SK-N-SH (cell line): ENCODE results near the gene SERPINE2. TPM values are rescaled to one million over a fixed set of nuclear protein-coding genes. Genes with fewer than 3 reads are reported as not detected.

Experiments used
- CTCF ChIA-PET: fragments of 300-600, 350-600 bp; formaldehyde crosslinking; extraction: SDS; loops from one replicate; lab custom pipeline; 2021; lab: Yijun Ruan, JAX
- POLR2A ChIA-PET: fragments of 350-600 bp; sonication (Branson Sonifier 250); formaldehyde crosslinking; extraction: SDS; loops from one replicate; lab custom pipeline; 2020; ENCODE audit warnings: antibody characterized with exemption, inconsistent platforms; lab: Yijun Ruan, JAX
- DNase-seq: peaks from one replicate; pipeline ENCODE4 v3.0.0; 2012
- H2AFZ ChIP-seq: fragments of 200-600 bp; sonication (generic); 2 replicates; pipeline ENCODE4 v1.8.1; 2016; ENCODE audit warnings: antibody characterized with exemption, mild to moderate bottlenecking, low read depth
- H3F3A ChIP-seq: fragments of 200-600 bp; sonication (generic); replicated peaks from 2 replicates; pipeline ENCODE3; 2016; ENCODE audit warnings: antibody characterized with exemption, mild to moderate bottlenecking; ENCODE audit not compliant: insufficient read depth
- H3K27ac ChIP-seq, 2 experiments: fragments of 200-500 bp in 1 of 2; fragments of 200-600 bp in 1 of 2; sonication (Bioruptor generic) in 1 of 2; sonication (generic), shearing (Covaris generic) in 1 of 2; 2 replicates each; pipeline versions ENCODE4 v1.5.1 to v1.6.1; 2014 to 2016; ENCODE audit warnings: low read depth in 2 of 2, inconsistent platforms in 1 of 2, low read length in 1 of 2, mild to moderate bottlenecking in 1 of 2, mixed read lengths in 1 of 2
- H3K27me3 ChIP-seq: fragments of 200-600 bp; sonication (generic), shearing (Covaris generic); 2 replicates; pipeline ENCODE4 v1.6.1; 2016; ENCODE audit warnings: mixed run types; ENCODE audit not compliant: insufficient read depth
- H3K36me3 ChIP-seq, 2 experiments: fragments of 200-500 bp in 1 of 2; fragments of 200-600 bp in 1 of 2; sonication (Bioruptor generic) in 1 of 2; sonication (generic) in 1 of 2; replicated peaks in 1 of 2; 2 replicates each; pipeline versions ENCODE3 to v1.5.1; 2014 to 2016; ENCODE audit warnings: low read length in 1 of 2, mild to moderate bottlenecking in 1 of 2; ENCODE audit not compliant: insufficient read depth in 2 of 2, control insufficient read depth in 1 of 2
- H3K4me1 ChIP-seq, 2 experiments: fragments of 200-500 bp in 1 of 2; fragments of 200-600 bp in 1 of 2; sonication (Bioruptor generic) in 1 of 2; sonication (generic), shearing (Covaris generic) in 1 of 2; 2 replicates each; pipeline versions ENCODE4 v1.5.1 to v1.6.1; 2014 to 2016; ENCODE audit warnings: low read depth in 1 of 2, low read length in 1 of 2, mixed run types in 1 of 2; ENCODE audit not compliant: insufficient read depth in 2 of 2, control insufficient read depth in 1 of 2
- H3K4me2 ChIP-seq: fragments of 200-600 bp; sonication (generic), shearing (Covaris generic); 2 replicates; pipeline ENCODE4 v1.6.1; 2017; ENCODE audit warnings: mixed run types
- H3K4me3 ChIP-seq, 2 experiments: fragments of 200-500 bp in 1 of 2; fragments of 200-600 bp in 1 of 2; sonication (Bioruptor generic) in 1 of 2; sonication (generic), shearing (Covaris generic) in 1 of 2; 2 replicates each; pipeline versions ENCODE4 v1.5.1 to v1.8.1; 2014 to 2016; ENCODE audit warnings: low read depth in 2 of 2, inconsistent platforms in 1 of 2, low read length in 1 of 2, mild to moderate bottlenecking in 1 of 2, mixed read lengths in 1 of 2, moderate library complexity in 1 of 2
- H3K79me2 ChIP-seq: fragments of 200-600 bp; sonication (generic); 2 replicates; pipeline ENCODE4 v1.8.1; 2017; ENCODE audit warnings: mild to moderate bottlenecking; ENCODE audit not compliant: insufficient read depth
- H3K9ac ChIP-seq: fragments of 200-600 bp; sonication (generic); 2 replicates; pipeline ENCODE4 v1.6.1; 2017; ENCODE audit warnings: mixed run types
- H3K9me2 ChIP-seq: fragments of 200-600 bp; sonication (generic); 2 replicates; pipeline ENCODE4 v1.6.1; 2017; ENCODE audit warnings: mixed run types
- H3K9me3 ChIP-seq: fragments of 200-600 bp; sonication (generic); 2 replicates; pipeline ENCODE4 v1.6.1; 2017; ENCODE audit warnings: mixed run types, mild to moderate bottlenecking, moderate library complexity
- H4K20me1 ChIP-seq: fragments of 200-600 bp; sonication (generic); 2 replicates; pipeline ENCODE4 v1.6.1; 2017; ENCODE audit warnings: mild to moderate bottlenecking, mixed run types; ENCODE audit not compliant: insufficient read depth
- EP300 ChIP-seq, 2 experiments: IDR thresholded peaks; 2 replicates each; pipeline versions ENCODE4 v1.4.0 to v1.6.1; 2012; ENCODE audit warnings: borderline replicate concordance in 1 of 2, low read depth in 1 of 2, low read length in 1 of 2
- JUND ChIP-seq: IDR thresholded peaks from 2 replicates; pipeline ENCODE4 v1.4.0; 2012
- TCF12 ChIP-seq: IDR thresholded peaks from 2 replicates; pipeline ENCODE4 v1.4.0; 2012
- USF1 ChIP-seq: IDR thresholded peaks from 2 replicates; pipeline ENCODE4 v1.4.0; 2012; ENCODE audit warnings: low read depth, borderline replicate concordance
- WGBS: methylation state at CpG from one replicate; pipeline ENCODE4 v1.1.6; 2017; ENCODE audit warnings: low lambda C conversion rate; 5-methylcytosine and 5-hydroxymethylcytosine counted together
- polyA plus RNA-seq, 3 experiments: library from polyadenylated mRNA; depleted of rRNA; stranded (reverse); fragments of >200 nt; gene quantifications; 2 replicates each; pipeline ENCODE4 v1.2.3, GENCODE V29; 2012
- TF ChIP-seq, protein P1 (sequence below): IDR thresholded peaks from 2 replicates; pipeline ENCODE4 v1.4.0; 2012; ENCODE audit warnings: low read depth, borderline replicate concordance
- TF ChIP-seq, protein P2 (sequence below): fragments of 200-600 bp; sonication (generic); IDR thresholded peaks from 2 replicates; pipeline ENCODE4 v1.6.1; 2017; ENCODE audit warnings: antibody characterized with exemption, mild to moderate bottlenecking, moderate library complexity

SERPINE2 gene
- polyA plus RNA-seq, 1 of the 3 experiments (the other 2 are of a cell fraction): 249 TPM

- Histone ChIP-seq H3K36me3 (peaks cover 19 to 27% of the 10 kb centered on the region in 2 experiments), H3K4me1 (peaks cover 0 to 8% of the 10 kb centered on the region in 2 experiments; a peak in 1 of 4 replicates), H3F3A (peaks cover 17% of the 10 kb centered on the region), H3K27me3 (no peaks in the 10 kb centered on the region), H3K4me3 (no peak overlapping the region), H2AFZ (no peak overlapping the region), H3K79me2 (no peaks in the 10 kb centered on the region; the same call in 1 of the 2 replicates), H3K27ac (no peak overlapping the region), H3K9me3 (no peaks in the 10 kb centered on the region), H4K20me1 (no peaks in the 10 kb centered on the region), H3K9me2 (no peaks in the 10 kb centered on the region), H3K4me2 (no peak overlapping the region), H3K9ac (no peak overlapping the region)
- ChIA-PET POLR2A (no interaction called here), CTCF (interaction anchor here (9.4 to 17.0 kb wide), 2 partner anchors 18 to 314 kb away, joined by 255 to 288 read pairs; no protein-coding TSS in a partner anchor)
- no peak for DNase-seq
- 92% methylated on average over 7 of the region's 7 CpGs for WGBS
- TF ChIP-seq TCF12: no peak
- TF ChIP-seq, protein P1, sequence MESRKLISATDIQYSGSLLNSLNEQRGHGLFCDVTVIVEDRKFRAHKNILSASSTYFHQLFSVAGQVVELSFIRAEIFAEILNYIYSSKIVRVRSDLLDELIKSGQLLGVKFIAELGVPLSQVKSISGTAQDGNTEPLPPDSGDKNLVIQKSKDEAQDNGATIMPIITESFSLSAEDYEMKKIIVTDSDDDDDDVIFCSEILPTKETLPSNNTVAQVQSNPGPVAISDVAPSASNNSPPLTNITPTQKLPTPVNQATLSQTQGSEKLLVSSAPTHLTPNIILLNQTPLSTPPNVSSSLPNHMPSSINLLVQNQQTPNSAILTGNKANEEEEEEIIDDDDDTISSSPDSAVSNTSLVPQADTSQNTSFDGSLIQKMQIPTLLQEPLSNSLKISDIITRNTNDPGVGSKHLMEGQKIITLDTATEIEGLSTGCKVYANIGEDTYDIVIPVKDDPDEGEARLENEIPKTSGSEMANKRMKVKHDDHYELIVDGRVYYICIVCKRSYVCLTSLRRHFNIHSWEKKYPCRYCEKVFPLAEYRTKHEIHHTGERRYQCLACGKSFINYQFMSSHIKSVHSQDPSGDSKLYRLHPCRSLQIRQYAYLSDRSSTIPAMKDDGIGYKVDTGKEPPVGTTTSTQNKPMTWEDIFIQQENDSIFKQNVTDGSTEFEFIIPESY: no peak
These were observed 66.4 kb downstream of the SERPINE2 start for GRCh38 chr2:223972656-223973102.

DNA sequence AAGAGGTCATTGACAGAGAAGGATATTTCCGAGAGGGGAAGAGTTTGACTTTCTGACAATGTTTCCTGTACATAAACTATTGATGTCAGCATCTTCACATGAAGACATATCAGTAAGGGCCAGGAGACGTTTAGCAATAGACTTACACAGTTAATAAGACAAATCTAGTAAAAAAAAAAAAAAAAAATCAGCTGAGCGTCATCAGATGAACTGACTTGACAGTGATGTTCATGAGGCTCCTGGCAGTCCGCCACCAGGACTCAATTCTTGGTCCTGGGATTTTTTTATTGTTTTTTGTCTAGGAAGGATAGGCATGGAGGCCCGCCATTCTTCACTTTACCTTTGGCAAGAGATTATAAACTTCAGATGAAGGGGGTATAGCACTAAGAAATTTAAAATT, 67.4 kb downstream of the SERPINE2 start:
- H3K36me3 ChIP-seq: peaks cover 17 to 35% of the 10 kb centered on the region in 2 experiments
- H3K79me2 ChIP-seq: no peaks in the 10 kb centered on the region; the same call in 1 of the 2 replicates
- no peak overlapping the region for H3K9ac ChIP-seq
- no peaks in the 10 kb centered on the region for H3K27me3 ChIP-seq
- POLR2A ChIA-PET: no interaction called here
- H3K4me3 ChIP-seq: no peak overlapping the region
- peaks cover 20% of the 10 kb centered on the region for H3F3A ChIP-seq
- CTCF ChIA-PET: interaction anchor here (1.1 to 17.0 kb wide), 13 partner anchors 9 to 1112 kb away, joined by 3 to 288 read pairs (median 11); no protein-coding TSS in a partner anchor
- no peak for DNase-seq
- no peaks in the 10 kb centered on the region for H3K9me2 ChIP-seq
- no peak overlapping the region for H2AFZ ChIP-seq
- TF ChIP-seq EP300 (IDR thresholded peaks at IDR 0.05; ENCODE audit: borderline replicate concordance in 1 of 2, low read depth in 1 of 2, low read length in 1 of 2) (no peak), JUND (no peak), USF1 (no peak)
- TF ChIP-seq, protein P2, sequence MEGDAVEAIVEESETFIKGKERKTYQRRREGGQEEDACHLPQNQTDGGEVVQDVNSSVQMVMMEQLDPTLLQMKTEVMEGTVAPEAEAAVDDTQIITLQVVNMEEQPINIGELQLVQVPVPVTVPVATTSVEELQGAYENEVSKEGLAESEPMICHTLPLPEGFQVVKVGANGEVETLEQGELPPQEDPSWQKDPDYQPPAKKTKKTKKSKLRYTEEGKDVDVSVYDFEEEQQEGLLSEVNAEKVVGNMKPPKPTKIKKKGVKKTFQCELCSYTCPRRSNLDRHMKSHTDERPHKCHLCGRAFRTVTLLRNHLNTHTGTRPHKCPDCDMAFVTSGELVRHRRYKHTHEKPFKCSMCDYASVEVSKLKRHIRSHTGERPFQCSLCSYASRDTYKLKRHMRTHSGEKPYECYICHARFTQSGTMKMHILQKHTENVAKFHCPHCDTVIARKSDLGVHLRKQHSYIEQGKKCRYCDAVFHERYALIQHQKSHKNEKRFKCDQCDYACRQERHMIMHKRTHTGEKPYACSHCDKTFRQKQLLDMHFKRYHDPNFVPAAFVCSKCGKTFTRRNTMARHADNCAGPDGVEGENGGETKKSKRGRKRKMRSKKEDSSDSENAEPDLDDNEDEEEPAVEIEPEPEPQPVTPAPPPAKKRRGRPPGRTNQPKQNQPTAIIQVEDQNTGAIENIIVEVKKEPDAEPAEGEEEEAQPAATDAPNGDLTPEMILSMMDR: no peak
- no peak overlapping the region for H3K4me2 ChIP-seq
- WGBS: 91% methylated on average over 5 of the region's 5 CpGs
- no peak overlapping the region for H3K27ac ChIP-seq
- H3K9me3 ChIP-seq: no peaks in the 10 kb centered on the region
- H4K20me1 ChIP-seq: no peaks in the 10 kb centered on the region
- peaks cover 0 to 11% of the 10 kb centered on the region in 2 experiments; a peak in 1 of 4 replicates for H3K4me1 ChIP-seq
